Mesenchymal stem cell (in vitro differentiated cells and primary cell): ENCODE results near the gene PMAIP1. TPM values are rescaled to one million over a fixed set of nuclear protein-coding genes. Genes with fewer than 3 reads are reported as not detected.
A peak's percentile ranks its signal among the peaks of the same experiment; 100 is the strongest.

Source experiments
- DNase-seq: peaks from one replicate; pipeline ENCODE4 v3.0.0-alpha.2; 2013
- H2AFZ ChIP-seq: one replicate; pipeline ENCODE4 v1.6.1; 2013; ENCODE audit warnings: low read depth, mild to moderate bottlenecking, control low read depth, inconsistent platforms, low read length, moderate library complexity
- H2AK5ac ChIP-seq: 2 replicates; pipeline ENCODE4 v1.6.1; 2013; ENCODE audit warnings: low read length, moderate library complexity, mild to moderate bottlenecking, inconsistent platforms; ENCODE audit not compliant: severe bottlenecking
- H2BK120ac ChIP-seq: one replicate; pipeline ENCODE4 v1.6.1; 2013; ENCODE audit warnings: low read depth, mild to moderate bottlenecking, inconsistent platforms, low read length, moderate library complexity
- H2BK12ac ChIP-seq, 2 experiments: one replicate each; pipeline ENCODE4 v1.6.1; 2013; ENCODE audit warnings: inconsistent platforms in 2 of 2, low read length in 2 of 2, mild to moderate bottlenecking in 2 of 2, moderate library complexity in 2 of 2, control low read depth in 1 of 2
- H2BK15ac ChIP-seq: one replicate; pipeline ENCODE4 v1.6.1; 2013; ENCODE audit warnings: mild to moderate bottlenecking, low read depth, inconsistent platforms; ENCODE audit not compliant: poor library complexity, severe bottlenecking
- H2BK5ac ChIP-seq: 2 replicates; pipeline ENCODE4 v1.6.1; 2013; ENCODE audit warnings: low read depth, mild to moderate bottlenecking, low read length, control low read depth, inconsistent platforms; ENCODE audit not compliant: poor library complexity, severe bottlenecking
- H3K14ac ChIP-seq, 2 experiments: one replicate each; pipeline ENCODE4 v1.6.1; 2013; ENCODE audit warnings: inconsistent platforms in 2 of 2, low read length in 2 of 2, control low read depth in 1 of 2, mild to moderate bottlenecking in 1 of 2, moderate library complexity in 1 of 2
- H3K18ac ChIP-seq, 2 experiments: one replicate each; pipeline ENCODE4 v1.6.1; 2013; ENCODE audit warnings: inconsistent platforms in 2 of 2, low read length in 2 of 2, control low read depth in 1 of 2, low read depth in 1 of 2, mild to moderate bottlenecking in 1 of 2
- H3K23ac ChIP-seq, 2 experiments: one replicate each; pipeline ENCODE4 v1.6.1; 2013; ENCODE audit warnings: inconsistent platforms in 2 of 2, low read length in 2 of 2, mild to moderate bottlenecking in 2 of 2, moderate library complexity in 2 of 2, control low read depth in 1 of 2
- H3K27ac ChIP-seq: 2 replicates; pipeline ENCODE4 v1.5.1; 2013; ENCODE audit warnings: mild to moderate bottlenecking, moderate library complexity, low read length, control low read depth, inconsistent platforms; ENCODE audit not compliant: poor library complexity, severe bottlenecking
- H3K27me3 ChIP-seq, 2 experiments: 2 replicates each; pipeline versions ENCODE4 v1.6.1 to v1.7.0; 2013; ENCODE audit warnings: low read length in 2 of 2, mild to moderate bottlenecking in 2 of 2, moderate library complexity in 2 of 2, control low read depth in 1 of 2, inconsistent platforms in 1 of 2; ENCODE audit not compliant: control insufficient read depth in 1 of 2, insufficient read depth in 1 of 2
- H3K36me3 ChIP-seq, 2 experiments: 2 replicates each; pipeline versions ENCODE4 v1.6.1 to v1.7.0; 2013; ENCODE audit warnings: low read length in 2 of 2, control low read depth in 1 of 2, inconsistent platforms in 1 of 2, low read depth in 1 of 2, mild to moderate bottlenecking in 1 of 2; ENCODE audit not compliant: insufficient read depth in 2 of 2, control insufficient read depth in 1 of 2
- H3K4ac ChIP-seq, 2 experiments: one replicate each; pipeline ENCODE4 v1.6.1; 2013; ENCODE audit warnings: inconsistent platforms in 2 of 2, low read length in 2 of 2, mild to moderate bottlenecking in 2 of 2, moderate library complexity in 2 of 2, control low read depth in 1 of 2, low read depth in 1 of 2
- H3K4me1 ChIP-seq: 2 replicates; pipeline ENCODE4 v1.6.1; 2013; ENCODE audit warnings: low read depth, low read length, control low read depth; ENCODE audit not compliant: control insufficient read depth, insufficient read depth
- H3K4me2 ChIP-seq: 2 replicates; pipeline ENCODE4 v1.6.1; 2013; ENCODE audit warnings: low read length, mild to moderate bottlenecking, inconsistent platforms; ENCODE audit not compliant: poor library complexity, severe bottlenecking
- H3K4me3 ChIP-seq, 2 experiments: 2 replicates each; pipeline versions ENCODE4 v1.5.1 to v1.7.0; 2013; ENCODE audit warnings: low read length in 2 of 2, mild to moderate bottlenecking in 2 of 2, control low read depth in 1 of 2, low read depth in 1 of 2; ENCODE audit not compliant: insufficient read depth in 1 of 2
- H3K79me1 ChIP-seq: replicated peaks from 2 replicates; pipeline ENCODE4 v1.6.1; 2013; ENCODE audit warnings: mild to moderate bottlenecking, control low read depth, low read length, inconsistent platforms; ENCODE audit not compliant: poor library complexity, severe bottlenecking
- H3K9ac ChIP-seq: 2 replicates; pipeline ENCODE4 v1.7.0; 2013; ENCODE audit warnings: mild to moderate bottlenecking, low read length, moderate library complexity
- H3K9me3 ChIP-seq: 2 replicates; pipeline ENCODE4 v1.7.0; 2013; ENCODE audit warnings: mild to moderate bottlenecking, low read length; ENCODE audit not compliant: control insufficient read depth
- H4K8ac ChIP-seq: one replicate; pipeline ENCODE4 v1.6.1; 2013; ENCODE audit warnings: inconsistent platforms, mild to moderate bottlenecking, low read length, moderate library complexity
- H4K91ac ChIP-seq: one replicate; pipeline ENCODE4 v1.6.1; 2013; ENCODE audit warnings: mild to moderate bottlenecking, low read length, inconsistent platforms
- WGBS: methylation state at CpG from one replicate; pipeline ENCODE4 v1.1.7; 2013; ENCODE audit warnings: mixed read lengths; 5-methylcytosine and 5-hydroxymethylcytosine counted together
- polyA plus RNA-seq, 2 experiments: library from polyadenylated mRNA; stranded (reverse); fragments of 200-250 nt; gene quantifications; one replicate each; pipeline ENCODE4 v1.2.3, GENCODE V29; 2013

The PMAIP1 gene
- polyA plus RNA-seq (2013, experiment 1 of 2) = 84.5 TPM
- 88.7 TPM for polyA plus RNA-seq (2013, experiment 2 of 2)

- Histone ChIP-seq H4K91ac (peak within 1 kb of the TSS; percentile 79), H3K18ac (peak within 1 kb of the TSS; percentile 53 to 92), H3K27me3 (no peaks in the 10 kb centered on the region), H3K4me2 (peak within 1 kb of the TSS; percentile 58), H3K27ac (peak within 1 kb of the TSS; percentile 88), H3K9me3 (no peaks in the 10 kb centered on the region), H2BK5ac (peak within 1 kb of the TSS; percentile 85), H3K23ac (peak within 1 kb of the TSS in 1 of 2 experiments; percentile 72), H2BK120ac (no peak within 1 kb of the TSS), H3K4me3 (peak within 1 kb of the TSS; percentile 70 to 84), H2AK5ac (no peak within 1 kb of the TSS), H3K14ac (peak within 1 kb of the TSS in 1 of 2 experiments; percentile 87), H3K9ac (peak within 1 kb of the TSS; percentile 88), H3K79me1 (peaks cover 1% of the 10 kb centered on the region), H2BK12ac (peak within 1 kb of the TSS in 1 of 2 experiments; percentile 77), H3K4ac (peak within 1 kb of the TSS in 1 of 2 experiments; percentile 79), H3K36me3 (peaks cover 0 to 12% of the 10 kb centered on the region in 2 experiments), H2BK15ac (peak within 1 kb of the TSS; percentile 74), H2AFZ (no peak within 1 kb of the TSS), H3K4me1 (peaks cover 2% of the 10 kb centered on the region), H4K8ac (peak within 1 kb of the TSS; percentile 16)
- under 1% methylated on average over 68 of the region's 73 CpGs for WGBS
- DNase-seq = peak; percentile 97
Observed at GRCh38 chr18:59899298-59900221, at the start of gene PMAIP1. Gene PMAIP1, plus strand, starts transcription at chr18:59899996. Its CDS starts 182 bp downstream, at chr18:59900178.

GRCh38 chr18:59851784-59852399 is 47.9 kb upstream of the PMAIP1 start:
- no peak for DNase-seq
- Histone ChIP-seq H4K8ac (no peak overlapping the region), H3K23ac (no peak overlapping the region), H3K14ac (no peak overlapping the region), H2AK5ac (no peak overlapping the region), H2BK15ac (peak overlapping the region; percentile 44), H4K91ac (no peak overlapping the region), H3K9me3 (no peaks in the 10 kb centered on the region), H3K27me3 (peaks cover 0 to 13% of the 10 kb centered on the region in 2 experiments), H3K4me2 (no peak overlapping the region), H3K4ac (no peak overlapping the region), H2BK5ac (no peak overlapping the region), H3K4me3 (no peak overlapping the region), H3K18ac (no peak overlapping the region), H2BK12ac (no peak overlapping the region), H3K27ac (no peak overlapping the region), H3K36me3 (no peaks in the 10 kb centered on the region), H2BK120ac (no peak overlapping the region), H2AFZ (no peak overlapping the region), H3K79me1 (no peaks in the 10 kb centered on the region), H3K9ac (no peak overlapping the region), H3K4me1 (no peaks in the 10 kb centered on the region)
- WGBS = 64% methylated on average over 8 of the region's 8 CpGs

GRCh38 chr18:59852548-59852947 is 47.2 kb upstream of the PMAIP1 start:
- Histone ChIP-seq H2BK15ac (no peak overlapping the region), H3K4me1 (no peaks in the 10 kb centered on the region), H3K36me3 (no peaks in the 10 kb centered on the region), H3K23ac (no peak overlapping the region), H3K9me3 (no peaks in the 10 kb centered on the region), H3K27ac (no peak overlapping the region), H4K91ac (no peak overlapping the region), H4K8ac (no peak overlapping the region), H3K4ac (no peak overlapping the region), H3K9ac (no peak overlapping the region), H3K79me1 (no peaks in the 10 kb centered on the region), H2BK120ac (no peak overlapping the region), H3K4me3 (no peak overlapping the region), H3K27me3 (peaks cover 0 to 19% of the 10 kb centered on the region in 2 experiments), H3K18ac (no peak overlapping the region), H3K14ac (no peak overlapping the region), H2BK12ac (no peak overlapping the region), H2AFZ (no peak overlapping the region), H2AK5ac (no peak overlapping the region), H2BK5ac (no peak overlapping the region), H3K4me2 (no peak overlapping the region)
- no peak for DNase-seq
- 97% methylated on average over 2 of the region's 2 CpGs for WGBS

GRCh38 chr18:59853380-59853779 is 46.4 kb upstream of the PMAIP1 start:
- Histone ChIP-seq H2BK15ac (no peak overlapping the region), H3K27ac (no peak overlapping the region), H3K36me3 (no peaks in the 10 kb centered on the region), H3K23ac (no peak overlapping the region), H4K91ac (no peak overlapping the region), H2AK5ac (no peak overlapping the region), H2BK120ac (no peak overlapping the region), H2BK12ac (no peak overlapping the region), H3K4me1 (no peaks in the 10 kb centered on the region), H3K4me3 (no peak overlapping the region), H3K79me1 (no peaks in the 10 kb centered on the region), H4K8ac (no peak overlapping the region), H3K27me3 (peaks cover 0 to 25% of the 10 kb centered on the region in 2 experiments), H3K4ac (no peak overlapping the region), H3K9me3 (no peaks in the 10 kb centered on the region), H3K9ac (no peak overlapping the region), H2BK5ac (no peak overlapping the region), H3K4me2 (no peak overlapping the region), H3K18ac (no peak overlapping the region), H2AFZ (no peak overlapping the region), H3K14ac (no peak overlapping the region)
- DNase-seq = no peak
- 95% methylated on average over 2 of the region's 3 CpGs for WGBS
